Stimulated activated CD4-positive, alpha-beta T cell treated with anti-CD3 and anti-CD28 coated beads, Interleukin-15, amount 100 ng/mL, for 48 hours (primary cell): Measurements from ENCODE around the gene NFATC1.

Source experiments
- DNase-seq, 2 donors: peaks; one replicate each; pipeline ENCODE4 v3.0.0-alpha.2; 2020; ENCODE audit warnings: low read depth in 2 of 2

The NFATC1 gene

GRCh38 chr18:79389689-79390088, 6.0 kb upstream of the NFATC1 start:
- DNase-seq = no peak

- no peak for DNase-seq
These were observed 3.5 kb upstream of the NFATC1 start for GRCh38 chr18:79392226-79392625.

GRCh38 chr18:79393181-79393634, 2.5 kb upstream of the NFATC1 start:
- no peak for DNase-seq

- no peak for DNase-seq
These were observed 1.8 kb upstream of the NFATC1 start for GRCh38 chr18:79393635-79394533.

GRCh38 chr18:79394534-79395307, 1.0 kb upstream of the NFATC1 start:
- DNase-seq = peak; percentile 70 to 72

GRCh38 chr18:79395308-79395640, 456 bp upstream of the NFATC1 start:
- no peak for DNase-seq

GRCh38 chr18:79396431-79397246, 909 bp downstream of the NFATC1 start:
- no peak for DNase-seq

- no peak for DNase-seq
These were observed 1.6 kb downstream of the NFATC1 start for GRCh38 chr18:79397247-79397829.

GRCh38 chr18:79397830-79398761, 2.4 kb downstream of the NFATC1 start:
- no peak for DNase-seq

GRCh38 chr18:79399275-79400081, 3.7 kb downstream of the NFATC1 start:
- no peak for DNase-seq

- no peak for DNase-seq
These were observed 4.4 kb downstream of the NFATC1 start for GRCh38 chr18:79400091-79400590.

GRCh38 chr18:79400591-79401381, 5.1 kb downstream of the NFATC1 start:
- DNase-seq = no peak

- DNase-seq = no peak
These were observed 5.9 kb downstream of the NFATC1 start for GRCh38 chr18:79401494-79402208.

- DNase-seq = no peak
These were observed 6.5 kb downstream of the NFATC1 start for GRCh38 chr18:79402209-79402576.

- no peak for DNase-seq
These were observed 7.4 kb downstream of the NFATC1 start for GRCh38 chr18:79402977-79403722.

GRCh38 chr18:79403723-79404566, 8.2 kb downstream of the NFATC1 start:
- no peak for DNase-seq

- DNase-seq = no peak
These were observed 8.8 kb downstream of the NFATC1 start for GRCh38 chr18:79404567-79404910.
